HG03460 (cell line): ENCODE data around the gene ZNF213.
"Not testable (repeated sequence)": the region's sequence is repeated elsewhere in the genome, so short reads cannot be mapped to it uniquely, and the experiment has no call there.

Source experiments
- ATAC-seq: cut with Tn5 transposase; IDR thresholded peaks from one replicate; pipeline ENCODE4 v1.9.1; 2021; ENCODE audit not compliant: unreplicated experiment

Gene ZNF213

DNA sequence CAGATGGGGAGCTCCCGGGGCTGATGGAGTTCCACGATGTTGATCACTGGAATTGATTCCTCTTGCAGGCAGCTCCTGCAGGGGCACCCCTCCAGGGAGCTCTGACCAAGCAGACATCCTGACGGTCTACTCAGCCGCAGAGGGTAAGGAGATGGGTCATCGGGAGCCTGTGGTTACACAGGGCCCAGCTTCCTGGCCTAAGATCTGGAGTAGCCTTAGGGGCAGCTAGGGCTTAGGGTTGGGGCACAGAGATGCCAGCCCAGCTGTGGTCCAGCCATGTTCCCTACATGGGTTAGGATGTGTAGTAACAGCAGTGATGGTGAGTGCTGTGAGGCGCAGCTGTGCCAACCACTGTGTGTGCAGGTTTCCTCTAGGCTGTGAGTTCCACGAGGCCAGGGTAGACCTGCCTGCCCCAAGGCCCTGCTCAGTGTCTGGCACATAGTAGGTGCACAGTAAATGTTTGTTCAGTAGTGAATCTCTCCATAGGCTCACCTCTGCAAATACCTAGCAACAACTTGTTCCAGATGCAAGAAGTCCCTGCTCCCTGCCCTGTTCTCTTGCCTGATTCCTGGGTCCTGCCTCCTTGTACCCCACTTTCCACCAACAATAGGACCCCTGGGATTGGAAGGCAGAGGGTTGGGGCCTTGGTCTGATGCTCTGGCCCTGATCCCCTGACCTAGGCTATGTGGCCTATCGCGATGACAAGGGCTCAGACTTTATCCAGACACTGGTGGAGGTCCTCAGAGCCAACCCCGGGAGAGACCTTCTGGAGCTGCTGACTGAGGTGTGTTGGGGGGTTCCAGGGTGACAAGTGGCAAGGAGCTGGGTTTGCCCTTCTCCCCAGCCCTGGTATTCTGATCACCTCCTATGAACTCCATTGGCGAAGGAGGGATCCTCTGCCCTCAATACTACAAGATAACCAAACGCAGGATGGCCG, 13.7 kb downstream of the ZNF213 start:
- ATAC-seq = no peak

GRCh38 chr16:3149193-3149530, 14.3 kb downstream of the ZNF213 start:
- no peak for ATAC-seq

- ATAC-seq = peak; percentile 4
These were observed 15.0 kb downstream of the ZNF213 start for GRCh38 chr16:3149630-3150345.

DNA sequence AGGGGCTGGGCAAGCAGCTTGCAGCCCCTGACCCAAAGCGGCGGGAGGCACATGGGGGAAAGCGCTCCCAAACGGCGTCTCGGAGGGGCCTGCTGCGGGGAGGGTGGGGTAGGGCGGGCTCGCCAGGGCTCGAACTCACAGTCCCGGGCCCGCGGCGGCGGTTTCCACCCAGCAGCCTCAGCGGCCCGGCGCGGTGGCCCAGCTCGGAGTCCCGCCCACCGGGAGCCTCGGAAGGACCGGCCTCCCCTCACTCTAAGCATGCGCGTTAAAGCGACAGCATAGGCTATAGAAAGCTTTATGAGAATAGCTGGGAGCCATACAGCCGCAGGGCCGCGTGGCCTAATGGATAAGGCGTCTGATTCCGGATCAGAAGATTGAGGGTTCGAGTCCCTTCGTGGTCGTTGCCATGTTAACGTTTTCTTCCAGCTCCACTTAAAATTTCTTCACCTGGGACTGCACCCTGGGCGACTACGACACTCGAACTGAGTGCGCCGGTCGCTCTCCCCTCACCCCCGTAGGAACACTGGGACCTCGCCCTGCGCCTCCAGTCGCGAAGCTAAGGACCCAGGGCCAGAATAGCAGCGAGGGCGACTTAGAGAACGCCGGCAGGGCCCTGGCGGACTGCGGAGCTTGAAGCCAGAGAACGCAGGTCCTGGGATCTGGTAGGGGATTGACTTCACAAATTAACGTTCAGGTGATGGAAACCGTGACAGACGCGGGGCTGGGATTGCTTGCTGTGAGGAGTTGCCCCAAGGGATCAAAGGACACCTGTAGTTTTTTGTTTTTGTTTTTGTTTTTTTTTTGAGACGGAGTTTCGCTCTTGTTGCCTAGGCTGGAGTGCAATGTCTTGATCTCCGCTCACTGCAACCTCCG, 15.8 kb downstream of the ZNF213 start:
- peak; percentile 62 for ATAC-seq

GRCh38 chr16:3152027-3152276, 17.1 kb downstream of the ZNF213 start:
- no peak for ATAC-seq

DNA sequence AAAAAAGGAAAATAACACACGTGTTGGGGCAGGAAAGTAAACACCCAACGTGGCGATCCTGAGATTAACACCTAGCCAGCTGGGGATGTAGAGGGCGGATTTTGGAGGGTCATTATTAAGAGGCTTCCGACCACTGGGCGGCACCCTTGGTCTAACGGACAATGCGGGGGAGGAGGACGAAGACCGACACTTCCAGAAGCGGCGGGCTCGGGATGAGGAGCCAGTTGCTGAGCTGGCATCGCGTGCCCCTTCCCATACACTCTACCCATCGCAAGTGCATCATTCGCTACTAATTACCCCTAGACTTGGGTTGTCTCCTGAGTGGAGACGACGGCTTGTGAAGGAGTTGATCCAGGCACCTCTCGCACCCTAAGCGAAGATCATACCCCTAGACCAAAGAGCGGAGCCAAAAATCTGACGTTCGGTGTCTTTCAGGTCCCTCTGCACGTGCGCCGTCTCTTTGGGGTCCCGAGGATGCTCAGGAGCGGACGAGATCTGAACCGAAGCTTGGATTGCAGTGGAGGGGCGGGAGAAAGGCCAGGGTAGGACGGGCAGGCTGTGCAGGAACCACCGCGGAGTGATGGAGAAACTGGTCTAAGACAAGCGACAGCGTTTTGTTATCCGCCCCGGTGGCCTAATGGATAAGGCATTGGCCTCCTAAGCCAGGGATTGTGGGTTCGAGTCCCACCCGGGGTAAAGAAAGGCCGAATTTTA, 17.6 kb downstream of the ZNF213 start:
- ATAC-seq = no peak

GRCh38 chr16:3152991-3153368, 18.2 kb downstream of the ZNF213 start:
- no peak for ATAC-seq

DNA sequence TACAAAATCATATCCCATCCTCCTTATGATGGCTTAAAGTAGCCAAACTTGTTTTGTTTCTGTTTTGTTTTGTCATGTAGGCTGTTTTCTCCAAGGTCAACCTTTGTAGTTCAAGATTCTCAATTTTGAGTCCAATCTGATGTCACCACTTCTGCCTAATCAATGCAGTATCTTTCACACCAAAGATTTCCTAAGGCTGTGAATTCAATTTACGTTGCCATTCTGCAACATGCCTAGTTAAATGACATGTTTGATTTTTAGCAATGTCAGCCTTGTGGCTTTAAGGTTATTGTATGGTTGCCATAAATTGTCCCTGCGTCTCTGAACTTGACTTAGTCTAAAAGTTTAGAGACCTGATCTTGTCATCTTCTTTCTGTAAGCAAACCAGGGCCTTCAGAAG, 20.4 kb downstream of the ZNF213 start:
- no peak for ATAC-seq

- no peak for ATAC-seq
These were observed 21.1 kb downstream of the ZNF213 start for GRCh38 chr16:3155972-3156371.

- no peak for ATAC-seq
These were observed 22.6 kb downstream of the ZNF213 start for GRCh38 chr16:3157229-3158025.

DNA sequence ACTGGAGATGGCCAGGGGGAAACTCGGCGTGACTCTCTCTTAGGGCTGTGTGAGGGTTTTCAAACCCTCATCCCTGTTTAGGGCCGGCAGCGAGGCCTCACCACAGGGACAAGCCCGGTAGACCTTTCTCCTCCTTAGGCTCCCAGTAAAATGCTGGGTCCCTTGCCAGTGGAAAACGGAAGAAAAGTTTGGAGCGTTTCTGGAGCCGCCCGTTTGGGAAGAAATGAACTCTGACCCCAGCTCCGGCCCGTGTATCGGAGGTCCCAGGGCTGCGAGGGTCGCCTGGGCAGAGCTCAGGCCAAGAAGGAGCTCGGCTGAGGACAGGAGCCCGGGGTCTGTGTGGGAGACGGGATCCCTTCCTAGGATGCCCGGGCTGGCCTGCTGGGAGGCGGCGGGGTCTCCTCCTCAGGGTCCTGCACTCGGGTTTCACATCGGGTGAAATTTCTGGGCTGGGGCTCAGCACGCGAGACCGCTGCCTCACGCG, 23.2 kb downstream of the ZNF213 start:
- ATAC-seq = peak; percentile 25

DNA sequence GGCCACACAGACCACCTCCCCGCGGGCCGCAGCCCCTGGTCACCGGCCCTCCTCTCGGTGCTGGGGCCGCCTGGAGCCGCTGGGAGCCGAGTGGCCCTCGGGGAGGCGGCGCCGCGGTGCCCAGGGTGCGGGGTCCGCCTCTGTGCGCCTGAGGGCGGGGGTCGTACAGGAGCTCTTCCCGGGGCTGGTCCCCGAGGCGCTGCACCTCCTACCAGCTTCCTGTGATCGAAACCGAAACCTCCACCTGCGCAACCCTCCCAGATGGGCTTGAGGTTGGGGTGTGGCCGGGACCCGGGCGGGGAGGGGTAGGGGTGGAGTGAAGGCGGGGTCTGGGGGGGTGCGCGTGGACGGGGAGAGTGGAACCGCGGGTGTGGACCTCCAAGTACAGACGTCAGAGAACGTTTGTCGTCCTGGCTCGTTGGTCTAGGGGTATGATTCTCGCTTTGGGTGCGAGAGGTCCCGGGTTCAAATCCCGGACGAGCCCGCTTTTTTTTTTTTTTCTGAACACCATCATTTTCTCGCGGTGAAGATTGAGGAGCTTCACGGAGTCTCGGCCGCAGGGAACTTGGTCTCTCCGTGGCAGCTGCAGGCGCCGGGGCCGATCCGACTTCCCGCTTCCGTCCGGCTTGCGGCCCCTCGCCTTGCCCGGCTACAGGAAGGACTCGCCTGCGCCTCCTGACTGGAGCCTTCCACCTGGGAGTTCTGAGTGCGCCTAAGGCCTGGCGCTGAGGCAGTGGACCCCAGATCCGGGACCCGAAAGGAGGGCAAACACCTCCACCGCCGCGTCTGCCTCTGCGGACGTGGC, 23.9 kb downstream of the ZNF213 start:
- ATAC-seq = peak; percentile 49

DNA sequence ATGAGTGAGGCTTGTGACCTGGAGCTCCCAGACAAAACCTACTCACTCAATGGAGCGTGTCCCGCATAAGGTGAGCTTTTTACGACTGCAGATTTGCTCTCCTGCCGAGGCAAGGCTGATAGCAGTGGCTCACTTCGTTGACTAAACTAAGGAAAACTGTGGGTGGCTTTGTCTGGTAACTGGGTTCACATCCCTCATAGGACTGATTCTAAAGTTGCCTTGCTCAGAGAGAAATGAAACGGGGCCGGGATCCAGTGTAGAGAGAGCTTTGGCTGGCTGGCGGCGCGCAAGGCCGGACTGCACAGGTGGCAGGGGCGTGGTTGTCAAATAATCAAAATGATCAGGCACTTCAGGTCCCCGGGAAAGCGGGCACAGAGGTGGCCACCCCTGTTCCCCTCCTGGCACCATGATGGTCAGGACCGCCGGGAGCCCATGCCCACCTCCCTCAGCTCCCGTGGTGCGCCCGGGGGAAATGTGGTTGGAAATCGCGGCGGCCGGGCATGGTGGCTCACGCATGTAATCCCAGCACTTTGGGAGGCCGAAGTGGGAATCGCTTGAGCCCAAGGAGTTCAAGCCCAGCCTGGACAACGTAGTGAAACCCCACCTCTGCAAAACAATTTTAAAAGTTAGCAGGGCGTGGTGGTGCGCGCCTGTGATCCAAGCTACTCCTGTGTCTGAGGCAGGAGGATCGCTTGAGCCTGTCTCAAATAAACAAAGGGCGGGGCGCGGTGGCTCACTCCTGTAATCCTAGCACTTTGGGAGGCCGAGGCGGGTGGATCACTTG, 26.6 kb downstream of the ZNF213 start:
- no peak for ATAC-seq

GRCh38 chr16:3164121-3164991, 29.5 kb downstream of the ZNF213 start:
- ATAC-seq = no peak

- ATAC-seq = no peak
These were observed 30.4 kb downstream of the ZNF213 start for GRCh38 chr16:3165111-3165822.

DNA sequence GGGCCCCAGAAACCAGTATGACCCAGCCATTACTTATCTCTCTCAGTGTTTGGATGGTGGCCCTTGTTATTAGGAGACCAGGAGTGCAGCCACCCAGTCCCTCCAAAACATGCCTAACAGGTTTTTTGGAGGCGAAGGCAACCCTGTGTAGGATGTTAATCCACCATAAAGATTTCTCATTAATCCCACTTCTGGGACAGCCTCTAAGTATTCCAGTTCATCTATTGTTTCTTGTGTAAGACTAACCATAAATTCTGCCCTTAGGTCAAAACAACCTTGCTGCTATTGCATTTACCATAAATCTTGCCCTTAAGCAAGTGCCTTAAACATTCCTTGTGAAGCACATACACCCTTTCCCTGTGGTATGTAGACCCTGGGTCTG, 31.7 kb downstream of the ZNF213 start:
- ATAC-seq = no peak

- not testable (repeated sequence) for ATAC-seq
These were observed 33.9 kb downstream of the ZNF213 start for GRCh38 chr16:3168729-3169128.
